Cardiac fibroblast (primary cell): ENCODE data around the gene HS3ST4.

Source experiments
- DNase-seq, 2 donors: peaks; one replicate each; pipeline versions ENCODE4 v3.0.0 to v3.0.0-alpha.2; 2010; ENCODE audit warnings: low read depth in 2 of 2
- H3K4me3 ChIP-seq, 2 donors: replicated peaks in 1 of 2; 1 replicate in 1 of 2; 2 replicates in 1 of 2; pipeline ENCODE4 v1.5.1; 2011; ENCODE audit warnings: low read depth in 2 of 2, low read length in 2 of 2, mild to moderate bottlenecking in 2 of 2, moderate library complexity in 1 of 2
- CTCF ChIP-seq: IDR thresholded peaks from one replicate; pipeline ENCODE4 v1.5.1; 2011; ENCODE audit warnings: low read depth, mild to moderate bottlenecking, low read length, inconsistent platforms

HS3ST4 gene

GRCh38 chr16:26149364-26150190 lies 457.8 kb downstream of the HS3ST4 start:
- H3K4me3 ChIP-seq = no peak overlapping the region
- no peak for TF ChIP-seq CTCF
- no peak for DNase-seq

DNA sequence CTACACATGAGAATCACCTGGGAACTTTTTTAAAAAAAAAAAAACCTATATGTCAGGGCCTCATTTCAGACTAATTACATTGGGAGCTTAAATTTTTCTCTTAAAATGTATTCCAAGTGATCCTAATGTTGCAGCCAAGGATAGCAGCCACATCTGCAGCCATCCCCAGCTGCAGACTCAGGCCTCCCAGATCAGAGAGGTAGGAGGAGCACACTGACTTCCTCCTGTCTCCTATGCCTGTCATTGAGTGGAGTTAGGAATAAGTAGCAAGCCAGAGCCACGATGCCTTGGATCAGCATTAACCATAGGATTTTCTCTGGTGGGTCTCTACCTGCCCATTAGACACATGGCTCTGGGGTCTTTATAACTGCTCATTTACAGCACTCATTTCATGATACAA lies 463.5 kb downstream of the HS3ST4 start:
- DNase-seq = no peak
- TF ChIP-seq CTCF = no peak
- H3K4me3 ChIP-seq = no peak overlapping the region

DNA sequence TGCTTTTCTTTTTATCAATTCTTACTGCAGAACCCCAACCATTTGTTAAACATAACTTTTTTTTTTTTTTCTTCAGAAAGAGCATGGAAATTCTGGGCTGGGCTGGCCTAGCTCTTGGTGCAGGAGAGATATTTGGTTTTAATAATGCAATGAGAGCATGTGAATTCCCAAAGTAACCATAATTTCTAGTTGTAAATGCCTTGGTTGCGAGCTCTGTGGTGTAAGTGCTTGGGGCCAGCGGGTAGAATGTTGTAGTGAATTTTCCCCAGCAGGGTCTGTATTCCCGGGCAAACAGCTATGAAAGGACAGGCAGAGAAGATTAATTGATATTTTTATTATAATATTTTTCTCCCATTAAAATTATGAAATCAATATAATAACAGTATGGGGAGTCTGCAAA lies 465.6 kb downstream of the HS3ST4 start:
- no peak overlapping the region for H3K4me3 ChIP-seq
- DNase-seq = no peak
- no peak for TF ChIP-seq CTCF

- DNase-seq = no peak
- H3K4me3 ChIP-seq = no peak overlapping the region
- TF ChIP-seq CTCF = no peak
These were observed 466.5 kb downstream of the HS3ST4 start for GRCh38 chr16:26158142-26158759.

GRCh38 chr16:26161461-26162180 lies 469.9 kb downstream of the HS3ST4 start:
- TF ChIP-seq CTCF = no peak
- no peak for DNase-seq
- no peak overlapping the region for H3K4me3 ChIP-seq

GRCh38 chr16:26169473-26169872 lies 477.7 kb downstream of the HS3ST4 start:
- DNase-seq = no peak
- no peak for TF ChIP-seq CTCF
- H3K4me3 ChIP-seq = no peak overlapping the region
